Activated naive CD4-positive, alpha-beta T cell treated with anti-CD3 and anti-CD28 coated beads, Interleukin-2, amount 50 U/mL, for 24 hours (primary cell): ENCODE results near the gene FCRL6.

Experiments used
- H3K27ac Mint-ChIP-seq: one replicate; pipeline ENCODE4 v1.8.0; 2021; ENCODE audit warnings: mild to moderate bottlenecking, mixed read lengths
- H3K27me3 Mint-ChIP-seq: one replicate; pipeline ENCODE4 v1.8.0; 2021; ENCODE audit warnings: mixed read lengths
- H3K36me3 Mint-ChIP-seq: one replicate; pipeline ENCODE4 v1.8.0; 2021; ENCODE audit warnings: mixed read lengths
- H3K4me1 Mint-ChIP-seq: one replicate; pipeline ENCODE4 v1.8.0; 2021; ENCODE audit warnings: mixed read lengths
- H3K4me3 Mint-ChIP-seq: one replicate; pipeline ENCODE4 v1.8.0; 2021; ENCODE audit warnings: mild to moderate bottlenecking, mixed read lengths
- H3K9me3 Mint-ChIP-seq: one replicate; pipeline ENCODE4 v1.8.0; 2021; ENCODE audit warnings: mixed read lengths

FCRL6 gene

DNA sequence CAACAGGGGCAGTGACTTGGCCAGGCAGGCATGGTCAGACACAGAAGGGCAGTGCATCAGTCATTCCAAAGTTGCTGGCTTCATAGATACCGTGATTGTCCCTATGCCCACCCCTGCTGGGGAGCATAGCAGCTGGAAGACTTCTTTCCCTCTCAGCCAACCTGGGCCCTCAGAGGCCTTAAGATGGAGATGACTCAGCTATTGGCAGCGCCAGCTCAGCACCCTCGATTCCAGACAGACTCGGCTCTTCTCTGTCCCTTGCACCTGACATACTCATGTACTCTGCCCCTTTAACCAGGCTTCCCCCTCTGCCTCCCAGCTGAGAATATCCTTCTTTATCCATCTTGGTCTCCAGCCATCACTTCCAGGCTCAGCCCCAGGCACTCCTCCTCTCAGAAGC, 41.3 kb downstream of the FCRL6 start:
- peaks cover 2% of the 10 kb centered on the region for H3K36me3 Mint-ChIP-seq
- H3K9me3 Mint-ChIP-seq = no peaks in the 10 kb centered on the region
- H3K27ac Mint-ChIP-seq = no peak overlapping the region
- no peaks in the 10 kb centered on the region for H3K27me3 Mint-ChIP-seq
- no peak overlapping the region for H3K4me3 Mint-ChIP-seq
- peaks cover 4% of the 10 kb centered on the region for H3K4me1 Mint-ChIP-seq

DNA sequence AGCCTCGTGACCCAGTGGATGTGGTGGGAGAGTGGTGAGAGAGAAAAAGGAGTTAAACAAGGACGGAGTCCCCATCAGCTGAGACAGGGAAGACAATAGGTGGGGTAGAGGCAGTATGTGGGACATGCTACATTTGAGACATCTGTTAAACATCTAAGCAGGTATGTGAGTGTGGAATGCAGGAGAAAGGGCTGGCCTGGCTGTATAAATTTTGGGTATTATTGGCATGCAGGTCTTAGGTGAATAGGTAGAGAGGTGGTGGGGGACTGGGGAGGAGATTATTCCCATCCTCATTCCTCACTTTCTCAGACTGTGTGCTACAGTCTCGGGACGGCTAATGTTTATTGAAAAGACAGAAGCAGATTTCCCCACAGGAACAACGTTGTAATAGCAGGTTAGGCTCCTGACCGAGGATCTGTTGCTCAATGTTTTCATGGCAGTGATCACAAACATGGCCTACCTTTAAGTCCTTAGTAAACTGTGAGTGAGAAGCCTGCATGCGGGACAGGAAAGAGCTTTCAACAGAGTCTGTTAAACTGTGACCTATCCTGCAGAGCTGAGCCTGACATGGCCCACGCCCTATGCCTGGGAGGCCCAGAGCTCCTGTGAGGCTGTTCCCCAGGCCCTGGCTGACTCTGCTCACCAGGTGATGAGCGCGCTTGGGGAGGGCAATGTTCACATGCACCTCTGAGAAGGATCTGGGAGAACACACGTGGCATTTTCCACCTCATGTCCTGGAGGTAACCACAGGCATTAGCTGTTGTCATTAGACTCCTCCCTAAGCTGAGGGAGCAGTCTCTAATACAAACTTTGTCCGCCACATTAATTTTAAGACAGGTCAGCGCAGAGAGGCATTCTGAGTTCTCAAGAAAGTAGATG, 43.8 kb downstream of the FCRL6 start:
- Mint-ChIP-seq H3K4me1 (no peaks in the 10 kb centered on the region), H3K36me3 (peaks cover 2% of the 10 kb centered on the region), H3K4me3 (no peak overlapping the region), H3K27ac (no peak overlapping the region), H3K9me3 (no peaks in the 10 kb centered on the region), H3K27me3 (no peaks in the 10 kb centered on the region)

DNA sequence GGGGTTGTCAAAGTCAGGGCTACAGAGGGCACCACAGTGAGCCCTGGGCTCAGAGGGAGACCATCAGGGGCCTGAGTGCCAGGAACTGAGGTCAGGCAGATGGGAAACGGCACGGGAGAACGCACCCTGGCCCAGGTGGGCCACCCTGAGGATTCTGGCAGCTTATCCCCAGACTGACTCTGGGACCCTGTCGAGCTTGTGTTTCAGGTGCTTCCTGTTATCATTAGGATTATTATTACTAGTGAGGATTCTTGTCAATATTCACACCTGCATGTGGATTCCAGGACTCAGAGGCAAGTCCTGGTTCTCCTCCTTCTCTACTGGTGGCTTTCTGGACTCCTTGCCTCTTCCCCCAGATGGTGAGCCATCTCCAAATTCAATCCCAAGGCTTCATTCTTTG, 45.1 kb downstream of the FCRL6 start:
- Mint-ChIP-seq H3K4me3 (no peak overlapping the region), H3K9me3 (no peaks in the 10 kb centered on the region), H3K36me3 (peaks cover under 1% of the 10 kb centered on the region), H3K27me3 (no peaks in the 10 kb centered on the region), H3K4me1 (peaks cover 4% of the 10 kb centered on the region), H3K27ac (no peak overlapping the region)

DNA sequence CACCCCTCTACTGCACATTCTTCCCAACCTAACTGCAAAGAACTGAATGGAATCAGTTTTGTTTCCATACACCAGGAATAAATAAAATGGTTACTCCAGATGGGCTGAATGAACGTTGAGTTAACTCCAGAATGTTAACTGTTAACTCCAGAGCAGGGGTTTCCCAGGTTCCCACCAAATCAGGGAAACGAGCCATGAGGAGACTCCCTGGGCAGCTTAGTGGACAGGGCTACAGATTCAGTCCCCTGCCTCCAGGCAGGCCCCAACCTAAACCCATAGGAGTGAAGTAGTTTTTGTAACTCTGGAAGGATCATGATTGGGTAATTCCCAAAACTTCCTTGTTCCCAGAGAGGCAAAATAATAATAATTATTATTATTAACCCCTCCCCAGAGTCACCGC, 46.2 kb downstream of the FCRL6 start:
- no peaks in the 10 kb centered on the region for H3K36me3 Mint-ChIP-seq
- no peak overlapping the region for H3K27ac Mint-ChIP-seq
- H3K27me3 Mint-ChIP-seq = no peaks in the 10 kb centered on the region
- H3K4me3 Mint-ChIP-seq = no peak overlapping the region
- H3K9me3 Mint-ChIP-seq = no peaks in the 10 kb centered on the region
- H3K4me1 Mint-ChIP-seq = peaks cover 9% of the 10 kb centered on the region

DNA sequence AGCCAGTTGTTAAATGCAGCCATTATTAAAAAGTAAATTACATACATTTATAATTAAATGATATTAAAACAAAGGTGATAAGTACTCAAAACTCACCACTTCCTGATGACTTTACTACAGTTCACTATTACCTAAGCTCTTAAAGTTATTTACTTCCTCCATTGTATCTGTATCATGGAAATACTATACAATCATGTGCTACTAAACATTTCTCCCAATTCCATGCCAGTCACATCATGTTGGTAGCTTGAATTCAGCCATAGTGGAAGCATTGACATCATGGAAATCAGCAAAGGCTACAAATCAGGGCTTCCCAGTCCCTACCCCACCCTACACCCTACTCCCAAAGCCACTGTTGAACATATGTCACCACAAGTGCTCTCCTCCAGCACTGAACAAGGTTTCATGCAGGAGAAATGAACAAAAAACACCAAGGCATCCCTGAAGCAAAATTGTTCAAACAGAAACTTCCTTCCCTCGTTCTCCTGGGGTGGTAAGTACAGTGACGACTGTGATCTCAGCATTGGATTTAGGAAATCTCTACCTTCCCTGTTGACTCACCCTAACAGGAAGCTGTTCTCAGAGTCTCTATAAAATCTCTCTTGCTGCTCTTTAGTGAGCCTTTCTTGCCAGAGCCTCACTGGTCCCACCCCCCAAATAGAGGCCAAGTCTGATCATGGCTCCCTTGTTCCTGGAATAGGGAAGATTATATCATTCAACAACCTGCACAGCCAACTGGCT, 47.6 kb downstream of the FCRL6 start:
- H3K4me1 Mint-ChIP-seq = peaks cover 18% of the 10 kb centered on the region

DNA sequence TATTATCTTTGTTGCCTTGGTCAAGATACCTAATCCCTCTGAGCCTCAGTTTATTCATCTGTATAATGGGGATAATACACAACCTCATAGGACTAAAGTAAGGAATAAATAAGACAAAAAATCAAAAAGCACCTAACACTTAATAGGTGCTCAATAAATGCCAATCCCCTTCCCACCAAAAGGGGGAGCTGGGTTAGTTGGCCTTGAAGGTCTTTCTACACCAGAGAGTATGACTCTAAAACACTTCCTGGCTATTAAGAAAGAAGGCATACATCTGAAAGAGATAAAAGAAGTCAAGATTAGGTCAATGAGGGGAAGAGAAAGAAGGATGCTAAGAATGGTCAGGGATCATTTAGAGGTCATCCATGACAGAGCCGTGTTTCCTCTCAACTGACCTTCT, 49.2 kb downstream of the FCRL6 start:
- H3K27ac Mint-ChIP-seq = no peak overlapping the region
- no peaks in the 10 kb centered on the region for H3K27me3 Mint-ChIP-seq
- no peaks in the 10 kb centered on the region for H3K36me3 Mint-ChIP-seq
- no peaks in the 10 kb centered on the region for H3K9me3 Mint-ChIP-seq
- no peak overlapping the region for H3K4me3 Mint-ChIP-seq
- peaks cover 23% of the 10 kb centered on the region for H3K4me1 Mint-ChIP-seq

More for the DNA sequence above, 47.6 kb downstream of the FCRL6 start:
- no peaks in the 10 kb centered on the region for H3K36me3 Mint-ChIP-seq
- H3K4me3 Mint-ChIP-seq = no peak overlapping the region
- no peaks in the 10 kb centered on the region for H3K27me3 Mint-ChIP-seq
- H3K9me3 Mint-ChIP-seq = no peaks in the 10 kb centered on the region
- no peak overlapping the region for H3K27ac Mint-ChIP-seq

DNA sequence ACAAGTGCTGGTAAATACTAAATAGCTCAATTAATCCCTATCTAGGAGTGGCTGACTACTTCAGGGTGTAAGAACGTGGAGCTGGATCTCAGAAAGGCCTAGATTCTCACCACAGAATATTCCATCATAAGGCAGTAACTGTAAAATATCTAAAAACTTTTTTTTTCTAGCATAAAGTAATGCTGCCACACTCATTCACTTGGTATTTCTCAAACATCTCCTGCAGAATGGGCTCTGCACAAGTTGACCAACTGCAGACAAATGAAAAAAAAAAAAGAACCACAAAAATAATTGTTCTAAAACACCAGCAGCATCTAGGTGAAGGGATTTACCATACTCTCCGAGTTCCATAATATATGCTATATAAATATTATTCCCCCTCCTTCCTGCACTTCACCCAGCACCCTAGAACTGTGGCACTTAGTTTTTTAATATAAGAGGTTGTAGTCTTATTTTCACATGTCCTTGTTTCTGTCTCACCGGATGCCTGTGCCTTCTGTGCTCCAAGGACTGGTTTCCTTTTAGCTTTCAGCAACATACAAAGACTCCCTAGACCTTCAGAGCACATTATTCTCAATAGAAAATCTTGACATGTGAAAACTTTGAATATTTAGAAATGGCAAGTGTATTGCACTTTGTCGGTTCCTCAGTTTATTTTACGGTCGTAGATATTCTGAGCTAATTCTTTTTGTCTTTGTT, 51.4 kb downstream of the FCRL6 start:
- Mint-ChIP-seq H3K9me3 (no peaks in the 10 kb centered on the region), H3K27me3 (no peaks in the 10 kb centered on the region), H3K36me3 (no peaks in the 10 kb centered on the region), H3K27ac (no peak overlapping the region), H3K4me3 (peak overlapping the region; percentile 86), H3K4me1 (peaks cover 23% of the 10 kb centered on the region)

DNA sequence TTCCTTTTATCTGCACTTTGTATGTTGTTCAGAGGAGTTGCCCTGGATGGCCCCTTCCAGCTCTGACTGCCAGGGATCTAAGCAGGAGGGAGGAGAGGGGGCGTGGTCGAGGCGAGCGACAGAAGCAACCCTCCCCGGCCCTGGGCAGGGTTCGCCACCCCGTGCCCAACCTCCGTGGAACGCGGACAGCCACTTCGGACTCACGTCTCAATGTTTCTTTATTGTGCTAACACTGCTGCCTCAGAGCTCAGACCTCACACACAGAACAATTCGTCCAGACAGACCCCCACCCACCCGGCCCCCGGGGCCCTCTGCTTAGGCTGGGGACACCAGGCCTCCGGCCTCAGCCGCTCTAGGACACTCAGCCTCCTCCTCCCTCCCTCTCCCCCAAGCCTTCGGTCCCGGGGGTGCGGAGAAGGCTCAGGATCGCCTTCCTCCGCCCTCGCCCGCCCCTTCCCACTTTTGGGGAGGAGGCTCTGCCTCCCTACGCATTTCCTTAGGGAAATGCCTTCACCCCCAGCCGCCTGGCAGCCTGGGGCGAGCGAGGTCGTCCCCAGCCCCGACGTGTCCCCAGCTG, 52.0 kb downstream of the FCRL6 start:
- peak overlapping the region; percentile 86 for H3K4me3 Mint-ChIP-seq
- peak overlapping the region; percentile 42 for H3K27ac Mint-ChIP-seq
- no peaks in the 10 kb centered on the region for H3K9me3 Mint-ChIP-seq
- peaks cover 23% of the 10 kb centered on the region for H3K4me1 Mint-ChIP-seq
- H3K27me3 Mint-ChIP-seq = no peaks in the 10 kb centered on the region
- no peaks in the 10 kb centered on the region for H3K36me3 Mint-ChIP-seq

DNA sequence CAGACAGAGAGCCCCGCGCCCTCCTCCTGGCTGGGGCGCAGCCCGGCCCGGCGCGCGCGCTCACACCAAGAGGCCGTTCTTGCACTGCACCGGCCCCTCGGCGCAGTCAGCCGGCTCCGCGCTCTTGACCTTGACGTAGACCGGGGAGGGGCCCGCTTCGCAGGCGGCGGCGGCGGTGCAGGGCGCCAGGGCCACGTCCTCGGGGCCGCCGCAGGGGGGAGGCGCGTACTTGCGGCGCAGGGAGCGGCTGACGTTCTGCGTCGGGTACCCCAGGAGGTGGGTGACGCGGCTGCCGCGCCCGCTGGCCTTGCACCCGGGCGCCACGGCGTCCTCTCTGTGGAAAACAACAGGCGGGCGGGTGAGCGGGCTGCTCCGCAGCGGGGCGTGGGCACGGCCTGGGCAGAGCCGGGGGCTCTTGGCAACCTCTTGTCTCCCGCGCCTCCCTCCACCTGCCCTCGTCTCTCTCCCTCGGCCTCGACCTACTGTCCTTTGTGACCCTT, 52.6 kb downstream of the FCRL6 start:
- H3K9me3 Mint-ChIP-seq = no peaks in the 10 kb centered on the region
- peak overlapping the region; percentile 74 for H3K27ac Mint-ChIP-seq
- no peaks in the 10 kb centered on the region for H3K27me3 Mint-ChIP-seq
- no peaks in the 10 kb centered on the region for H3K36me3 Mint-ChIP-seq
- H3K4me1 Mint-ChIP-seq = peaks cover 23% of the 10 kb centered on the region
- peak overlapping the region; percentile 87 for H3K4me3 Mint-ChIP-seq

DNA sequence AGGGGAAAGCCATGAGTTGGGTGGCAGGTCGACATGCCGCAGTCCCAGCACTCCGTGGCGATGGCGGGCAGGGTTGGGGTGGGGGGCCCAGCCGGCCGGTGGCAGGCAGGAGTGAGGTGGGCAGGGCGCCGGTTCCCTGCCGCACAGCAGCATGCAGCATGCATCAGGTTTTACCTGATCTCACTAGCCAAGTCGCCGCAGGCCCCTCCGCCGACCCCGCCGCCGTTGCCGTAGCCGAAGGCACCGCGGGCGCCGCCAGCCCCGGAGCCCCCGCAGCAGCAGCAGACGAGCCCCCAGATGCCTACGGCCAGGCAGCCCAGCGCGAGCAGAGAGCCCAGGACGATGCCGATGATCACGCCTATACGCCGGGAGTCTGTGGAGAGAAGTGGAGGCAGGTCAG, 53.5 kb downstream of the FCRL6 start:
- Mint-ChIP-seq H3K4me3 (peak overlapping the region; percentile 37), H3K27me3 (no peaks in the 10 kb centered on the region), H3K9me3 (no peaks in the 10 kb centered on the region), H3K4me1 (peaks cover 23% of the 10 kb centered on the region), H3K27ac (no peak overlapping the region), H3K36me3 (no peaks in the 10 kb centered on the region)

DNA sequence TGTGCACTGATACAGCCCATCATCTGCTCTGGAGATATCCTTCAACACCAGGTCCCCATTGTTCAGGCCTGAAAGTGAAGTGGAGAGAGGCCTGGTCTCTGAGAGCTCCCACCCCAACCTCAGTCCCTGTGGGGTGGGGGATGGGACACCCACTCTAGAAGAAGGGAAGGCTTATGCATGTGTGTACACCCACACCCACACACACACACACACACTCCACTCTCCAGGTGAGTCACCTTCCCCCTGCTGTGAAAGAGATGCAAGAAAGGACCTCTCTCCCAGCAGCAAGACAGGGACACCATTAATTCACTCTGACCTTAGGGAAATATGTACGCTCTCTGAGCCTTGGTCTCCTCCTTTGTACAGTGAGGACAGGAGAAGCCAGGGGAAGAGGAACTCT, 54.4 kb downstream of the FCRL6 start:
- H3K27ac Mint-ChIP-seq = no peak overlapping the region
- no peaks in the 10 kb centered on the region for H3K27me3 Mint-ChIP-seq
- peak overlapping the region; percentile 50 for H3K4me3 Mint-ChIP-seq
- no peaks in the 10 kb centered on the region for H3K36me3 Mint-ChIP-seq
- no peaks in the 10 kb centered on the region for H3K9me3 Mint-ChIP-seq
- H3K4me1 Mint-ChIP-seq = peaks cover 20% of the 10 kb centered on the region

DNA sequence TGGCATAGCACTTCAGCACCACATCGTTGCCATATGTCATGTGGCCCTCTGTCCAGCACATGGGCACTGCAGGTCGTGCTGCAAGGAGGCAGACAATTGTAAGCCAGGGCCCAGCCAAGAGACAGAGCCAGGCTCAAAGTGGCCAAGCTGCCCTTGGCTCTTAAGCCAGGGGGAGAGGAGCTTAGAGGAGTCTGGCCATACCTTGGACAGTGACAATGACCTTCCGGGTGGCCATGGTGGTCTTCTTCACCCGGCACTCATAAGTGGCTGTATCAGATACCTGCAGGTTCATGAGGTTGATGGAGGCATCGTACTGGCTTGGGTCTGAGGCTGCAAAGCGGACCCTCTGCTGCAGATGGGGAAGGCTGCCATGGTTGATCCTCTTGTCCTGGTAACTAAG, 55.7 kb downstream of the FCRL6 start:
- Mint-ChIP-seq H3K4me1 (peaks cover 18% of the 10 kb centered on the region), H3K27ac (no peak overlapping the region)

DNA sequence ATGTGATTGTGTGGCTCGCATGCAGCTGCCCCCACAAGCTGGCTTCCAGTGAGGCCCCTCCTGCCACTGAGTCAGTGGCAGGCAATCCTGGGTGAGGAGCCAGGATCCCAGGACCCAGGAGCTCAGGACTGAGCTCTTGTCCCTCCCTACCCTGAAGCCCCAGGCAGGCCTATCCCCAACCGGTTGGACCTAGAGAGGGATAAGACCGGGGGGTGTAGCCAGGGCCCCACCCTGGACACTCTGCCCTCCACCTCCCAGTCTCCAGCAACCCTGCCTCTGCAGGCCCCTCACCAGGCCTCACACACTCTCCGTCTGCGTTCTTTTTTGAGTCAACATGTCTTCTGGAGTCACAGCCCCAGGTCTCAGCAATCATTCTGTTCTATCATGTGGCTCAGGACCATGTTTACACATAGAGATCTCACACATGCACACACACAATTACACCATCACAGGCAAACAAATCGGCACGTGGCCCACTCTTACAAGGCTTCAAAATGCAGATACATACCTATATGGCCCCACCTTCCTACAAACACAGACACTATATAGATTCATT, 57.7 kb downstream of the FCRL6 start:
- no peaks in the 10 kb centered on the region for H3K9me3 Mint-ChIP-seq
- peaks cover 5% of the 10 kb centered on the region for H3K4me1 Mint-ChIP-seq
- no peaks in the 10 kb centered on the region for H3K36me3 Mint-ChIP-seq
- H3K27me3 Mint-ChIP-seq = no peaks in the 10 kb centered on the region
- no peak overlapping the region for H3K4me3 Mint-ChIP-seq
- no peak overlapping the region for H3K27ac Mint-ChIP-seq

More for the DNA sequence above, 55.7 kb downstream of the FCRL6 start:
- no peaks in the 10 kb centered on the region for H3K27me3 Mint-ChIP-seq
- H3K4me3 Mint-ChIP-seq = no peak overlapping the region
- no peaks in the 10 kb centered on the region for H3K9me3 Mint-ChIP-seq
- H3K36me3 Mint-ChIP-seq = no peaks in the 10 kb centered on the region

DNA sequence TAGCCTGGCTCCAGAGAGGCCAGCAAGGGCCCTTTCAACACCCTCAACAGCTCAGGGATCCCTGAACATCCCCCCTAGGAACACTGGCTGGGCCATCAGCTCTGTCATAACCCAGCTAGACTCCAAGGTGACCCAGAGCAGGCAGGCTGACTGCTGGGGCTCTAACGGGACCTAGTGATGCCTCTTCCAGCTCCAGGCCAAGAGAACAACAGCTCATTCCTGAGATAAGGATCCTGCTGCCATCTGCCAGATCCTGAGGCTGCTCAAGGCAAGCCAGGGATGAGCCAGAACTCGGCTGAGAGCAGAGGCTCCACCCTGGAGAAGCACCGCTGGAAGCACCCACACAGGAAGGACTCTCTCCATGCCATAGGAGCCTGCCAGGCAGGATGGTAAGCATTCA, 58.3 kb downstream of the FCRL6 start:
- H3K27ac Mint-ChIP-seq = no peak overlapping the region
- H3K9me3 Mint-ChIP-seq = no peaks in the 10 kb centered on the region
- H3K4me3 Mint-ChIP-seq = no peak overlapping the region
- H3K27me3 Mint-ChIP-seq = no peaks in the 10 kb centered on the region
- H3K4me1 Mint-ChIP-seq = peaks cover under 1% of the 10 kb centered on the region
- H3K36me3 Mint-ChIP-seq = no peaks in the 10 kb centered on the region

DNA sequence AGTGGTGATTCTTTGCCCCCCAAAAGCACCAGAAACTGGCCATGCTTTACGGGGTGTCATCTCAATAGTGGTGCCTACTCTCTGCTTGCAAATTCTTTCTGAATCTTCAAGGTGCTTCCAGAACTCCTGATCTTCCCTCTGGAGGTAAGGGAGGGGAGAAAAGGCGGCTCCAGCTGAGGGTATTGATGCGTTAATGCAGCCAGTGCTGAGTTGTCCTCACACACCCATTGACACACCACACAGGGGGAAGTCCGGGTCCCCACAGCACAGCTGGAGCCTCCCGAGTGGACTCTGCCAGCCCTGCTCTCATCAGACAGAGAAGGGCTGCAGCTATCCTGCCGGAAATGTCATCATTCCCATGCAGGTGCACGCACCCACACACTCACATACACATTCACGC, 59.1 kb downstream of the FCRL6 start:
- Mint-ChIP-seq H3K27me3 (no peaks in the 10 kb centered on the region), H3K27ac (no peak overlapping the region), H3K9me3 (no peaks in the 10 kb centered on the region), H3K4me3 (no peak overlapping the region), H3K4me1 (peaks cover 2% of the 10 kb centered on the region), H3K36me3 (no peaks in the 10 kb centered on the region)
